ENCODE results near the gene COL13A1.

The COL13A1 gene

GRCh38 chr10:69913606-69914382 is 112.1 kb downstream of the COL13A1 start:
- DNase-seq = no peak

GRCh38 chr10:69914398-69915214 is 112.9 kb downstream of the COL13A1 start:
- DNase-seq = peak; percentile 11

GRCh38 chr10:69915215-69915560 is 113.5 kb downstream of the COL13A1 start:
- DNase-seq = no peak

GRCh38 chr10:69916118-69916517 is 114.4 kb downstream of the COL13A1 start:
- DNase-seq = no peak

- no peak for DNase-seq
Measured at GRCh38 chr10:69918036-69918435, 116.3 kb downstream of the COL13A1 start.

- no peak for DNase-seq
Measured at GRCh38 chr10:69919250-69919649, 117.5 kb downstream of the COL13A1 start.

GRCh38 chr10:69925111-69925510 is 123.4 kb downstream of the COL13A1 start:
- DNase-seq = no peak

GRCh38 chr10:69928339-69928738 is 126.6 kb downstream of the COL13A1 start:
- DNase-seq = no peak

GRCh38 chr10:69929575-69929974 is 127.9 kb downstream of the COL13A1 start:
- DNase-seq = no peak

- no peak for DNase-seq
Measured at GRCh38 chr10:69934768-69935167, 133.1 kb downstream of the COL13A1 start.

GRCh38 chr10:69936091-69936490 is 134.4 kb downstream of the COL13A1 start:
- DNase-seq = no peak

- DNase-seq = no peak
Measured at GRCh38 chr10:69938541-69938991, 136.9 kb downstream of the COL13A1 start.

GRCh38 chr10:69939061-69939460 is 137.4 kb downstream of the COL13A1 start:
- no peak for DNase-seq

GRCh38 chr10:69939481-69939880 is 137.8 kb downstream of the COL13A1 start:
- no peak for DNase-seq

- DNase-seq = no peak
Measured at GRCh38 chr10:69941730-69942129, 140.0 kb downstream of the COL13A1 start.

GRCh38 chr10:69943292-69943820 is 141.7 kb downstream of the COL13A1 start:
- no peak for DNase-seq

- DNase-seq = no peak
Measured at GRCh38 chr10:69944761-69945160, 143.1 kb downstream of the COL13A1 start.

- DNase-seq = no peak
Measured at GRCh38 chr10:69948261-69948660, 146.6 kb downstream of the COL13A1 start.

GRCh38 chr10:69949770-69950169 is 148.1 kb downstream of the COL13A1 start:
- DNase-seq = no peak

GRCh38 chr10:69951658-69952057 is 150.0 kb downstream of the COL13A1 start:
- no peak for DNase-seq

- DNase-seq = no peak
Measured at GRCh38 chr10:69952069-69952800, 150.5 kb downstream of the COL13A1 start.

GRCh38 chr10:69952821-69953221 is 151.1 kb downstream of the COL13A1 start:
- no peak for DNase-seq

- no peak for DNase-seq
Measured at GRCh38 chr10:69953851-69954250, 152.1 kb downstream of the COL13A1 start.
